Dermis blood vessel endothelial cell (primary cell): ENCODE data around the gene GRIA3. TPM values are rescaled to one million over a fixed set of nuclear protein-coding genes. Genes with fewer than 3 reads are reported as not detected.
"Not testable (repeated sequence)": the region's sequence is repeated elsewhere in the genome, so short reads cannot be mapped to it uniquely, and the experiment has no call there.

Experiments
- DNase-seq: peaks from one replicate; pipeline ENCODE4 v3.0.0; 2010
- total RNA-seq: library from RNA; depleted of rRNA; stranded (reverse); fragments of >200 nt; gene quantifications from 2 replicates; pipeline ENCODE4 v1.2.3, GENCODE V29; 2014

GRIA3 gene
- total RNA-seq, 1 donor from 2014 or later: 0.17 TPM

DNA sequence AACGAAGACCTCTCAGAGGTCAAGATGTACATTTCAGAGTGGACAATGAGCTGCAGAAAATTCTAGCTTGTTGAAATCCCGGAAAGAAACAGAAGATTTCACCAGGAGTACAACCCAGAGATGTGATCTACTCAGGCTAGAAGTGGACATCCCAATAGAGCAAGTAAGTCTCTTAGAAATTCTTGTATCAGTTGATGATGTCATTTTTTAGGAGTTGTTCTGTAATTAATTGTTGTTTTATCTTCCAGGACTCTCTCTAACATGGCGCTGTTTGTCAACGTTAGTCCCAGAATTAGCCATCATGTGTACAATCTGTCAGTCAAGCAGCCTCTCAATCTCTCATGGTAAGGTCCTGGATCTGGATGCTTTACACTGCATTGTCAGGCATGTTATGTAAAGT is 174.4 kb downstream of the GRIA3 start:
- DNase-seq: no peak

DNA sequence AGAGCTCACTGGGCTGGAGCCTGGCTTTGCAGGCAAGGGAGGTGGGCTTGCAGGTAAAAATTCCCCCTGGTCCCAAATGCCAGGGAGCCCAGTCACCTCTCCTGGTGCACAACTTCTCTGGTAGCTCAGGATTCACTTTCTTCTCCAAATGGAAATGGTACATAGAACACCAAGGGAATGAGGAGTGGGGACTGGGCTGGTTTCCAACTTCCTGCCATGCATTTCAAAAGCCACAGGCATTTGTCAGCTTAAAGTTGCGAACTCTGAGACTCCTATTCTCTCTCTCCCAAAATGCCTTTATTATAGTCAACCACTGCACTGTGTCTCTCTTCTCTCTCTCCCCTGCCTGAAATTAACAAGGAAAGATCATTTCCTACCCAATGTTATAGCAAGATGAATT is 177.3 kb downstream of the GRIA3 start:
- DNase-seq: no peak

DNA sequence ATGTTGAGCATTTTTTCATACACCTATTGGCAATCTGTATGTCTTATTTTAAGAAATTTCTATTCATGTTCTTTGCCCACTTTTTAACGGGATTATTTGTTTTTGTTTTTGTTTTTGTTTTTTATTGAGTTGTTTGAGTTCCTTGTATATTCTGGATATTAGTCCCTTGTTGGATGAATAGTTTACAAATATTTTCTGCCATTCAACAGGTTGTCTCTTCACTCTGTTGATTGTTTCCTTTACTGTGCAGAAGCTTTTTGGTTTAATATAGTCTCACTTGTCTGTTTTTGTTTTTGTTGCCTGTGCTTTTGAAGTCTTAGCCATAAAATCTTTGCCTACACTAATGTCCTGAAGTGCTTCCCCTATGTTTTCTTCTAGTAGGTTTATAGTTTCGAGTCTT is 202.1 kb downstream of the GRIA3 start:
- DNase-seq: not testable (repeated sequence)

DNA sequence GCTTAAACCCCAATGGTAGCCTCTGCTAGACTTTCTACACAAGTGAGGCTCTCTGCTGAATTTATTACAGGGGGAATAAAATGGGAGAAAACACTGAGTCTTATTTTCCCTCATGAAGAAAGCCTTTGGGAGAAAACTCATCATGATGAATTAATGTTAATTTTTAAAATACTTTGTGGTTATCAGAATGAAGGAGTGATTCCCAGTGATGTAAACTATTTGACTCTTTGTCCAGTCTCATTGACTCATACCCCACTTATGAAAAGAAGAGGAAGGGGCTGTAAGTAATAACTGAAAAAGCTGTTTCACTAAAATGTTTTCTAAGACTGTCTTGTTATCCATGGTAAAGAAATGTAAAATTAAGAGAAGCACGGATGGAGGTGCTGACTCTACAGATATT is 208.8 kb downstream of the GRIA3 start:
- DNase-seq: no peak

DNA sequence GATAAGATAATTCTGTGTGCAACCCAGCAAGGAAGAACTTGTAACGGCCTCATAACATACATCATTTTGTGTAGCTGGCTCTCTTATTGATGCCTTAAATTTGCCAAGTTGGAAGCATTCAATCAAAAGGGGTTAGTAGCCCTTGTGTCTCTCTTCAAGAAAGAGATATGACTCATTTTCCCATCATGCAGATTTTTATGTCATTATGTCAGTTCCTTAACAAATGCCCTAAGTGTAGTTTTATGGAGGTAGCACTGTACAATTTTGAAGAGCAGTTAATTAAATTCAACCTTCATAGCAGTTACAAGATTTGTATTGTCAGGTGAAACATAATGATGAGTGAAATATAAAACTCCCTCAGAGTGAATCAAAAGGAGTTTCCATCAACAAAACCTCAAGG is 215.6 kb downstream of the GRIA3 start:
- DNase-seq: no peak

DNA sequence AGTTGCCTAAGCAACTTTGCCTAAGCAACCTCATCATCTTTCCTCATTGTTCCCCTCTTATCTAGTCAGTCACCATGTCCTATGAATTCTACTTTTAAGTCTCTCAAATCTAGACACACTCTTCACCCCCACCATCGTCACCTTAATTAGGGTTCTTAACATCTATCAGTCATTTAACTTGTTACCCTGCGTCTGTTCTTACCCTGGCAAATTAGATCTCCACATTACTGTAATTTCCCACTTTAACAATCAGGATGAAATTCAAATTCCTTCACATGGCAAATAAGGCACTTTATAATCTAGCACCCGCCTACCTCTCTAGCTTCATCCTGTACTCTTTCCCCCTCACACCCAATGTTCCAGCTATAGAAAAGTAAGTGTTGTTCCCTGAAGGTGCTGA is 221.2 kb downstream of the GRIA3 start:
- no peak for DNase-seq

DNA sequence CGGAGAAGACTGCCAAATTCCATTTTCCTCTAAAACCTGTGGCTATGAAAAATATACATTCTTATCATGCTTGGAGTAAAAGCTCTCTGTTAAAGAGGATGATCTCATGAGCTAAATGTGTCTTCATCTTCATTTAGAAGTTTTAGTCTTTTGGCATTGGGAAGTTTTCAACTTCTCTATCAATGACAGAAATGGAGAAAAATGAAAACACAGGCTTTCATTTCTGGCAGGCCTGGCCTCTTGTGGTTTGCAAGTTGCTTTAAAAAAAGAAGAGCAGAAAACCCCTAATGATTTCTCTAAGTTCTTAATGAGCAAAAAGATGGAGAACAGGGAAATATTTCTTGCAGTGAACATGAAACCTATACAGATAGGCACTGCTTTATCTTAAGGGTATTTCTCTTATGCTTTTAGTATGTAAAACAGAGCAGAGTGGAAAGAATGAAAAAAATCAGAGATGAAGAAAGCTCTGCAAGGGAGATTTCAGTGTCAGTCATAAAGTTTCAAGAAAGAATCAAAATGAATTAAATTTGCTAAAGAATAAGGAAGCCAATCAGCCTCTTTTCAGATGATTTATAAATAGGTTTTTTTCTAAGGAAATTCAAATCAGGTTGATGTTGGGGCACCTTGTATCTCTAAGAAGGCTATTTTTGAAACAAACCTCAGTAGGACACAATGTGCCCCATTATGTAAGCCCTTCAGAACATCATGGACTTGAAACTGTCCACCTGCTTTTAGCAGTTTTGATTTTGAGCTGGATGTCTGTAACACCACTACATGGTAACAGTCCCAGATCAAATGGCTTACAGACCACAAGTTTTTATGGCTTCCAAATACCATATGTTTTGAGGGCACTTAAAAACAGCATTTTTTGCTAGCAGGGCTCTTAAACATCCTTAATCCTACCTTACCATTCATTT is 225.0 kb downstream of the GRIA3 start:
- no peak for DNase-seq

DNA sequence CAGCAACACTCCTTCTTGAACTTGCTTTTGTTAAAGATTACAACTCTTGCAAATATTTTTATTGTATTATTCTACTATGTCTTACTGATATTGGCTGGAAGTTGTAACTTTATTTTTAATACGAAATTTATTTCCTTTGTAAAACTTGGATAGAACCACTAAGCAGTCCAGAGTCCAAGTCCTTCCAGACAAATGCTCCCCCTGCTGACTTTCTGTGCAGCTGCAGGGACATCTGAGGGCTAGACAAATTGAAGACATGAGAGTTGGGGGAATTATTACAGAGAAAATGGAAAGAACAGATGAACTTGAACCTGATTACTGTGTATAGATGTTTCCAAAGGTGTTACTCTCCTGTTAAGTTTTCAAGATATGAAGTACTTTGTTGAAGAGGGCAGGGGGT is 238.8 kb downstream of the GRIA3 start:
- DNase-seq: peak; percentile 8

DNA sequence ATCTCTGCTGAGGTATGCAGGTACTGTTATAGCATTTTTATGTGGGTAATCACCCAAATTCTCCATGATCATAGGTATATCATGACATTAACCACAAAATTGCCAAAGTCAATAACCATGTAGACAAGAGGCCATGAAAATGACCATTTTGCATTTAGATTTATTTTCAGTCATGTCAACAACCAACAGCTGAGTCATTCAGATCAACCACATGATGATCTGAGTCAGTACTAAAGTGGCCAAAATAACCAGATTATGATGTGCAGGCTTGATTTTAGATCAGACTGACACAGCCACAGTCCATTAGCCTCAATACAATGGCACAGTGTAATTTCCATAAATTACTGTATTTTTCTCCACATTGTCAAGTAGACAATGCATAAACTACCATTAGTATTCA is 240.5 kb downstream of the GRIA3 start:
- no peak for DNase-seq

DNA sequence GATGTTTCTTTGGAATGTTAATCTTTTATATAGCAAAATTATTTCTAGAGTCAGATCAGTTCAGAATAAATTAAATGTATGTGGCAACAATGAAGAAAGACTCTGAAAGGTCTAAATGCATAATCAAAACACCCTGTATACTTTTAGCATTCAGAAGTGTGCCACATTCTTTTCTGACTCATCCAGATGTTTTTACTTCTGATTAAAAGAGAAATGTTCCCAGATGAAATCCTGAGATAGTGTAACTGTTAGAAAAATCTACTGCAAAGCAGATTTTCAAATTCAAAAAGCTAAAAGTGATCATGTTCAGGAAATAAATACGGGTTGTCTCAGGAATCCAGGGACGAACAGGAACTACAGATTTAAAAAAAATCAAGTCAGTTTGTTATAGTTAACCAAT is 241.4 kb downstream of the GRIA3 start:
- DNase-seq: no peak

DNA sequence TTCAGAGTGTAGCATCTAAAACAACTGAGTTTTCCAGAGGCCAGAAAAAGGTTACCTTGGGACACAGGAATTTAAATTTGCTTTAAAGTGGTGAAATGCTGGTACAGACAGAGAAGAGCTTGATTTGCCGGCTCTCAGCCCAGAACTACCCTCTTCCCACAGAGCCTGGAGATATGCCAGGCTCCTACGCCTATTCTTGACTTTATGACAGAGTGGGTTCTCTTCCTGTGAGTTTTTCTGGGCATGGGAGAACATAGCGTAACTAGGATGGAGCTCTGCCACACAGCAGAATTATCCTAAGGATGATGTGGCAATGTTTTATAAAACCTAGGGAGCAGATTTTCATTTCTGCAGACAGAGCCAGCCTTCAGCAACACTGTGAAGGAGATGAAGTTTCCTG is 241.8 kb downstream of the GRIA3 start:
- DNase-seq: no peak

DNA sequence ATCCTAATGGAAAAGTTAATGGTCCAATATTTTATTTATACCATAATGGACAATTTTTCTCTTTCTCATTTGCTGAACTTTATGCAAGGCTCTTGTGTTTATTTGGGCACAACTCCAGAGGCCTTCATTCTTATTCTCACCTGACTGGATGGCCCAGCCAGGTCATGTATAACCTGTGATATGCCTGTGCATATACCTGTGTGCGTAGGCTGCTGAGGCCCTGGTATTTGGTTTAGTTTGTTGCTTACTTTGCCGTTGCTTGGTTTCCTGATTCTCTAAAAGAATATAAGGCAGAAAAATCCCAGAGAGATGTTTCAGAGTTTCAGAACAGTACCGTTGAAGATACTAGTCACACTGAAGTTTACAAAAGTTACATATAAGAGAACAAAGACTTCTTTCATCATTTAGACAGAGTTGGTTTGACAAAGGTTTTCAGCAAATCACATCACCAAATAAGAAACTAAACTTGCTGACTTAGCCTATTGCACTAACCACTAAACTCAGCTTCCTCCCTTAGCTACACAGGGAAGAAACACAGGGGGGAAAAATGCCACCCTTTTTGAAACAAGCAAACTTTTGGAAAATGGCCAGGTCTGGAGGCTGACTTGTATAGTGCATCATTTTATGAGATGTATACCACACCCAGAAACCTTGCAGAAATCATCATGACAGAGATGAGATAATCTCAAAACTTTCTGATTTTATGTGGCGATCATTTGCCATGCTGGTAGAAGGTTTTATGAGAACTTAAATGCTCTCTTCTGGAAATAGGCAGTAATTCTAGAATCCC is 248.5 kb downstream of the GRIA3 start:
- no peak for DNase-seq

DNA sequence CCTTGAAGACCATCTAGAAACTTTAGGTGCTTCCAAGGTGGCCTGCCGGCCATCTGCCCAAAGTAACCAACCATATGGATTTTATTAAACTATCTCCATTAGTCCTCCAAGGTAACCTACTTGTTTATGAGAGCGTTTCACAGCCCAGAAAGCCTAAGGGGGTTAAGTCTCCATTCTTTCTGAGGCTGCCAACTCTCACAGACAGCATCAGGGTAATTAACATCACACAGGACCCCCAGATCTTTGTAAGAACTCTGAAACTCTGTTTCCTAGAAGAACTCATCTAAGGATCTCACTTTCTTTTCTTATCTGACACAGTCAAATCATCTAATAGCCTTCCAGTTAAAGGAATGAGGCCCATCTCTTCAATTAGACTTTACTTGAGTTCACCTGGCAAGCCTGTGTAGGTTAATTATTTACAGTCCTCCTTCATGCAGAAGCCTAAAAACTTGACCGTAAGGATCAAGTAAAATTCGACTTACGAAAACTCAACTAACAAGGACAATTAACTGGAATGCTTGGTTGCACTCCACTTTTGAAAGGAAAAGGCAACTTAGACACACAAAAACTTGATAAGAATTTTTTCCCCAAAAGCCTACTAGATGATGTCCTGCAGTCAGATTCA is 252.5 kb downstream of the GRIA3 start:
- DNase-seq: no peak

DNA sequence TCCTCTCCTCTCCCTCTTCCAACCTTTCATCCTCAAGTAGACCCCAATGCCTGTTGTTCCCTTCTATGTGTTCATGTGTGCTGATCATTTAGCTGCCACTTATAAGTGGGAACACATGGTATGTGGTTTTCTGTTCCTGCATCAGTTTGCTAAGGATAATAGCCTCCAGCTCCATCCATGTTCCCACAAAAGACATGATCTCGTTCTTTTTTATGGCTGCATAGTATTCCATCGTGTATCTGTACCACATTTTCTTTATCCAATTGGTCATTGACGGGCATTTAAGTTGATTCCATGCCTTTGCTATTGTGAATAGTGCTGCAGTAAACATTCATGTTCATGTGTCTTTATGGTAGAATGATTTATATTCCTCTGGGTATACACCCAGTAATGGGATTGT is 255.8 kb downstream of the GRIA3 start:
- not testable (repeated sequence) for DNase-seq

DNA sequence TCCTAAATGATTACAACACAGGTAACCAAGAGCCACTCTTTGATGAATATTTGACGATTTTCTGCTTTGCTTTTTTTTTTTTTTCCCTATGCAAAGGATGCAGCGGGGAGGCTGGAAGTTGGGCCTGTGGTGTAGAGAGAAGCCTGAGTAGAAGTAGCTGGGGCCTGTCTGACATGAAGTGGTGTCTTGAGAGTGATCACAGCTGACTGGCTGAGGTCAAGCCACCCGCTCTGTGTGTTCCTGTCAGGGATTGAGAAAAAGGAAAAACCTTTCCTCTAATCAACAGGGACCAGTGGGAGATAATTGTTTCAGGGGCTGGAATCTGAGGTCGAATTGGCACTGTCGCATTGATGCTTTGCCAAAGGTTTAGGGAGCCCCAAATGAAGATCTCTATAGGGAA is 258.7 kb downstream of the GRIA3 start:
- DNase-seq: no peak

DNA sequence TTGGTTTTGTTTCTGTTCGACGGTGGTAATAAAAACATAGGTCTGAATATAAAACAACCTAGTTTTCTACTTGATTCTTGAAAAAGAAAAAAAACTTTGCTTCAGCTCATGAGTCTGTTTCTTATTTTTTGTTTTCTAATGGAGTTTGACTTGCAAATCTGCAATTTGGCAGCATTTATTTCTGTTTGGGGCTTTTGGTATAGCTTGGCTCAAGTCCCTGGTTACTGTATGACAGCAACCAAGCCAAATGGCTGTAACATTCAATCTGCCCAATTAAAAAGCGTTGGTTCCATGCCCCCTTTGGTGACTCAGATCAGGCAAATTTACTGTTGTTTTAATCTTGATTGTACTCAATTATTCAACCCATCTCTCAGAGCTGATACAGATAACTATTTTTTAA is 263.4 kb downstream of the GRIA3 start:
- DNase-seq: no peak

DNA sequence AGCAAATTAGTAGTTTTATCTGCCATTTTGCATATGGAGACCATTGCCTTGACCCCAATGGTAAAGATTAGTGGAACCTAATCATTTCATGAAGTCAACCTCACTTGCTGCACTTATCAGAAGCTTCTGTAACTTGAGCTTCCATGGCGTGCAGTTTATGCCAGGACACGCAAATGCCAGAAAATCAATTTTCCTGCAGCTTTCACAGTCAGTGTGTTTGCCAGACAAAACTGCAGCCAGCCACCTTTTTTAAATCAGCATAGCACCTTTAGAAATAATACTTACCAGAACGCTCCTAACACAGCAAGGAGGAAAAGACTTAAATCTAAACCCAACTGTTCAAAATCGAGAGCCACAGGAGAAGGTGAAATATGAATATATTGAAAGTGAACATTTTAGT is 265.3 kb downstream of the GRIA3 start:
- no peak for DNase-seq

DNA sequence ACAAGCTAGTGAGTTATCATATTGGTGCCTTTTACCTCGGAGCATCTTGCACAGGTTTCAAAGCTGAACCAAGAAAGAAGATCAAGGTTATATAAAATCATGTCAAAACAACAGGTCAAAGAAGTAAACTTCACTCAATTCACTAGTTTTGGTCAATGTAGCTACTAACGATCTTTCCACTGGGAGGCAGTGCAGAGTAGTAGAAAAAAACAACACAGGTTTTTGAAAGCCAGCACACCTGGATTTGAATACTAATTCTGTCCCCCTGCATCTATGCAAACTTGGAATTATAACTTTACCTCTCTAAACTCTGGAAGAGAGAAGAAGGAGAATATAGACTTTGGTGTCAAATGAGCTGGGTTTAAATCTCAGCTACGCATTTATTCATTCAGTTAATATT is 266.1 kb downstream of the GRIA3 start:
- DNase-seq: peak; percentile 7

DNA sequence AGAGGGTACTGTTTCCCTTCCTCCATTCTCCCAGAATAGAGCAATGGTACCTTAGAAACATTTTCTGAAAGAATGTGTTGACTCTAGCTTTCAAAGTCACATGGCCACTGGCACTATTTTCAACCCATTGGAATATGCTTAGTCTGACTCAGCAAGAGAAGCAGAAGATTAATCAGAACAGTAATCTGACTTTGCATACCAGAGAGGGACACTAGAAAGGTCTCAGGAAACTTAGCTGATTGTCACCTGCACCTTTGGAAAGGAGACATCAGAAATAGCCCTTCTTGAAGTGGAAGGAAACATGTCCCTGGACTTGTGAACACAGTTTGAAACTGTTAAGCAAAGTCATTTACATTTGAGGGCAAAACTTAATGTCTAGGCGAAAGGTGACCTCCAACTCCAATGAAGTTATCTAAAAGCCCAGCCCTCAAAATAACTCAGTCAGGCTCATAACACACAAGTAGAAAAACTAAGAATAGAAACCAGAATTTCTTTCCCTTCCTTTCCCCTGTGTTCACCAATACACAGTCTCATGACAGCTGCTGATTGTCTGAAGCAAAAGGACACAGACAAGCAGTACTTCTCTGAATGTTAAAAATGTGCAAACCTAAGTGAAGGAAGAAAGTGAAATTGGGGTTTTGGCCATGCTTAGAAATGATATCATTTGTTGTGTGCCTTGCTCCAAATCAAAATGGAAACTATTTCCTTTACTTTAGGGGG is 270.8 kb downstream of the GRIA3 start:
- no peak for DNase-seq

DNA sequence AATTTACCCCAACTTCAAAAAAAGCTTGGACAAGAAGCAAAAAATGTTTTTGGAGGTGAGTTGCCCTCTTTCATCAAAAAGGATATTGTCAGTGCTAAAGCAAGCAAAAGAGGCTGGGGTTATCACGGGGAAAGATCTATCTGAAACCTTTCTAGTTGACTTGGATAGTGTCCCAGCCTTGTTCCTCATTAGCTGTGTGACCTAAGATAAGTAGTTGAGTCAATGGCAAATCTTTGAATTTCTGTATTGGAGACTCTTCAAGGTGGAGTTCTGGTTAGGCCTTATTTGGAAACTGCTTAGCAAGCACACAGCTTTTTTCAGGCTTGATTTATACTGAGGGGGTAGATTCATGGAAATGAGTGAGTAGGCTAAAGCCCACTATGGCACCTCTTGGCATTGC is 271.6 kb downstream of the GRIA3 start:
- no peak for DNase-seq

DNA sequence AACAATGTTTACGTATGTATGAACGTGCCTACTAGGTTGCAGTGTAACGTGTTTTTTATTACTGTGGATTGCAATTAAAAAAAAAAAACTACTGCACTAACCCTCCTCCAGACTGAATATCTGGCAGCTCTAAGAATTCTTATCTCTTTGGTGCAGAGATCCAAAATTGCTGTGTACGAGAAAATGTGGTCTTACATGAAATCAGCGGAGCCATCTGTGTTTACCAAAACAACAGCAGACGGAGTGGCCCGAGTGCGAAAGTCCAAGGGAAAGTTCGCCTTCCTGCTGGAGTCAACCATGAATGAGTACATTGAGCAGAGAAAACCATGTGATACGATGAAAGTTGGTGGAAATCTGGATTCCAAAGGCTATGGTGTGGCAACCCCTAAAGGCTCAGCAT is 280.6 kb downstream of the GRIA3 start:
- no peak for DNase-seq

DNA sequence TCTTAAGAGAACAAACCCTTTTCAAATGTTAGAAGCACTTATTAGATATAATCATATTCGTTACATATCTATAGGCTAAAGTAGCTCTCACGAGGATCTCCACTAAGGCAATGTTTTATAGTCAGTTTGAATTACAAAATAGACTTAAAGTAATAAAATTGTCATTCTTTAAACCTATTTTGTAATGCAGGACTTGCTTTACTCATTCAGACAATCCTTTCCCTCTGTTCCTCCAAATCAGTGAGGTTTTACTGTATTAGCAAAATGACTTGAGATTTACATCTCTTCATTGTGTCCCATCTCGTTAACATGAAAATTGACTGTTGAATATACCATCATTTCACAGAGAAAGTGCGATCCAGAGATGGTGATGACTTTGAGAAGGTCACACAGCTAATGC is 284.4 kb downstream of the GRIA3 start:
- DNase-seq: no peak
